HUES64 (cell line): ENCODE results near the gene KAZN.

Experiments
- H3K27ac ChIP-seq: 2 replicates; pipeline ENCODE4 v1.7.0; 2013; ENCODE audit warnings: low read depth, low read length, inconsistent platforms
- H3K27me3 ChIP-seq: 2 replicates; pipeline ENCODE4 v1.6.1; 2013; ENCODE audit warnings: mild to moderate bottlenecking, low read length; ENCODE audit not compliant: insufficient read depth
- H3K36me3 ChIP-seq: 2 replicates; pipeline ENCODE4 v1.6.1; 2013; ENCODE audit warnings: mild to moderate bottlenecking, low read length; ENCODE audit not compliant: insufficient read depth
- H3K4me1 ChIP-seq: 2 replicates; pipeline ENCODE4 v1.6.1; 2013; ENCODE audit warnings: mild to moderate bottlenecking, low read length, moderate library complexity; ENCODE audit not compliant: insufficient read depth
- H3K4me3 ChIP-seq: 2 replicates; pipeline ENCODE4 v1.5.1; 2013; ENCODE audit warnings: mild to moderate bottlenecking, low read length, moderate library complexity
- H3K9ac ChIP-seq: 2 replicates; pipeline ENCODE4 v1.6.1; 2013; ENCODE audit warnings: mild to moderate bottlenecking, low read depth, low read length
- H3K9me3 ChIP-seq: 2 replicates; pipeline ENCODE4 v1.6.1; 2013; ENCODE audit warnings: low read depth, low read length; ENCODE audit not compliant: insufficient read depth
- WGBS: fragments of 150-250, 120-280 bp; methylation state at CpG from one replicate; pipeline ENCODE4 v1.1.7; 2013; ENCODE audit warnings: missing lambda C conversion rate; 5-methylcytosine and 5-hydroxymethylcytosine counted together

The KAZN gene

GRCh38 chr1:14812189-14812588, 213.7 kb downstream of the KAZN start:
- no peak overlapping the region for H3K27ac ChIP-seq
- 88% methylated on average over 4 of the region's 4 CpGs for WGBS

GRCh38 chr1:14815175-14815877, 216.8 kb downstream of the KAZN start:
- 90% methylated on average over 7 of the region's 7 CpGs for WGBS
- Histone ChIP-seq H3K36me3 (no peaks in the 10 kb centered on the region), H3K4me1 (no peaks in the 10 kb centered on the region), H3K4me3 (no peak overlapping the region), H3K27ac (no peak overlapping the region), H3K9ac (no peak overlapping the region), H3K9me3 (no peaks in the 10 kb centered on the region), H3K27me3 (no peaks in the 10 kb centered on the region)

More at GRCh38 chr1:14812189-14812588, 213.7 kb downstream of the KAZN start:
- H3K9me3 ChIP-seq, result peaks cover 11% of the 10 kb centered on the region; the same call in 1 of the 2 replicates
- no peaks in the 10 kb centered on the region for H3K27me3 ChIP-seq
- no peaks in the 10 kb centered on the region for H3K4me1 ChIP-seq
- H3K9ac ChIP-seq, result no peak overlapping the region
- no peaks in the 10 kb centered on the region for H3K36me3 ChIP-seq
- H3K4me3 ChIP-seq, result no peak overlapping the region

DNA sequence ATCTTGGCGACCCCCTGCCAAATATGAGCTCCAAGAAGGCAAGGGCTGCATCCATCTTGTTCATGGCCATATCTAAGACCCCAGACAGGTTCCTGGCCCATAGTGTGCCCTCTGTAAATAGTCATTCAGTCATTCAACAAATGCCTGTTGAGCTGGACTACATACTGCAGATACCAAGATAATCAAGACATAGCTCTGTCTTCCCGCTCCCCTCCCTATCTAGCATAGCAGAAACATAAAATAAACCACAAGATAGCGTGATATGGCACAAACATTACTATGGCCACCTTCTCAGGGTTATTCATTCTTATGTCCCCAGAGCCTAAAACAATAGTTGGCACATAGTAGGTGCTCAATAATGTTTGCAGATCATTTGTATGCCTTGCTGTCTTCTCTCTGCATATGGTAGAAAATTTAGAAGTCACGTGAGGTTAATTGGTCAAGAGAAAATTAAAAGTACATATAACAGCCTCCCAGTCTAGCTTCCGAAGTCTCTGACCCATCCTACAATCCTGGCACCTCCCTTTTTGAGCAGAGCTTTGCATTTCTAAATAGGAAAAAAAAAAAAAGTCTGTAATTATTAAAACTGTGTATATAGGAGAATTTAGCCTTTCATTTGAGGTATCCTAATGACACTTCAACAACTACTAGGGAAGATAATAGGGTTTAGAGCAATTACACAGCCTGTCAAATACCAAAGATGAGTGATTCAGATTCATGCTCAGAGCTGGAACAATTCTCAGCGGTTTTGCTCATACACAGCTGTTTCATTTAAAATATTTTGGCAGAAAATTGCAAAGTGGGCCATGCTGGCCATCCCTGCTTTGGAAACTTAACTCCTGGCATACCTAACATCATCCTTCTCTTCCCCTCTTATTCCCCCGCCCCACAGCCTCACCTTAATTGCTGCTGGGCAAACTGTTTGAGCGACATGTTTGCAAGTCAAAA, 219.0 kb downstream of the KAZN start:
- H3K27me3 ChIP-seq, result no peaks in the 10 kb centered on the region
- no peak overlapping the region for H3K4me3 ChIP-seq
- no peaks in the 10 kb centered on the region for H3K4me1 ChIP-seq
- no peaks in the 10 kb centered on the region for H3K9me3 ChIP-seq
- H3K27ac ChIP-seq, result no peak overlapping the region
- WGBS, result 93% methylated on average over 7 of the region's 8 CpGs
- H3K9ac ChIP-seq, result no peak overlapping the region
- H3K36me3 ChIP-seq, result no peaks in the 10 kb centered on the region

- Histone ChIP-seq H3K27ac (no peak overlapping the region), H3K4me3 (no peak overlapping the region), H3K4me1 (no peaks in the 10 kb centered on the region), H3K36me3 (no peaks in the 10 kb centered on the region), H3K9ac (no peak overlapping the region), H3K9me3 (no peaks in the 10 kb centered on the region), H3K27me3 (no peaks in the 10 kb centered on the region)
- WGBS, result 86% methylated on average over 18 of the region's 18 CpGs
Observed at GRCh38 chr1:14820295-14821085, 222.0 kb downstream of the KAZN start.

DNA sequence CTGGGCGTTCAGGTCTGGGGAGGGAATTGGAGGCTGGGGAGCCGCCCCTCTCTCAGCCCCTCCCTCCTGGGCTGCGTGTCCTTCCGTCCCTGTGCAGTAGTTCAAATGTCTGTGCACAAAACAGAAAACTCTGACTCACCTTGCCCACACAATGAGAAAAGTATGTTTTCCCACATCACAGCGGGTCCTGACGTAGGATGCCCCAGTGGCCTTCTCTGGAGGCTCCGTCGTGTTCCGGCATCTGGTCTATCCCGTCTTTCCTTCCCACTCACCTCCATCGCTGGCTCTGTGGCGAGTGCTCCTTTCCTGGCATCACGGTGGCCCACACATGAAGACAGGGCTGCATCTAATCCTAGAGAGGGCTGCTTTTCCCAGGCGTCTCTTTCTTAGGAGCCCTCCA, 224.0 kb downstream of the KAZN start:
- Histone ChIP-seq H3K27ac (no peak overlapping the region), H3K9ac (no peak overlapping the region), H3K9me3 (no peaks in the 10 kb centered on the region), H3K4me3 (no peak overlapping the region), H3K27me3 (no peaks in the 10 kb centered on the region), H3K4me1 (no peaks in the 10 kb centered on the region), H3K36me3 (no peaks in the 10 kb centered on the region)
- 89% methylated on average over 14 of the region's 14 CpGs for WGBS

GRCh38 chr1:14822996-14823395, 224.5 kb downstream of the KAZN start:
- WGBS, result 94% methylated on average over 14 of the region's 14 CpGs
- no peak overlapping the region for H3K27ac ChIP-seq
- no peak overlapping the region for H3K9ac ChIP-seq
- H3K4me1 ChIP-seq, result no peaks in the 10 kb centered on the region
- no peaks in the 10 kb centered on the region for H3K27me3 ChIP-seq
- H3K9me3 ChIP-seq, result no peaks in the 10 kb centered on the region
- no peaks in the 10 kb centered on the region for H3K36me3 ChIP-seq
- H3K4me3 ChIP-seq, result no peak overlapping the region

GRCh38 chr1:14824314-14824915, 225.9 kb downstream of the KAZN start:
- no peak overlapping the region for H3K4me3 ChIP-seq
- H3K9me3 ChIP-seq, result no peaks in the 10 kb centered on the region
- no peak overlapping the region for H3K27ac ChIP-seq
- H3K27me3 ChIP-seq, result no peaks in the 10 kb centered on the region
- H3K36me3 ChIP-seq, result no peaks in the 10 kb centered on the region
- 99% methylated on average over 5 of the region's 6 CpGs for WGBS
- H3K9ac ChIP-seq, result no peak overlapping the region
- H3K4me1 ChIP-seq, result no peaks in the 10 kb centered on the region

DNA sequence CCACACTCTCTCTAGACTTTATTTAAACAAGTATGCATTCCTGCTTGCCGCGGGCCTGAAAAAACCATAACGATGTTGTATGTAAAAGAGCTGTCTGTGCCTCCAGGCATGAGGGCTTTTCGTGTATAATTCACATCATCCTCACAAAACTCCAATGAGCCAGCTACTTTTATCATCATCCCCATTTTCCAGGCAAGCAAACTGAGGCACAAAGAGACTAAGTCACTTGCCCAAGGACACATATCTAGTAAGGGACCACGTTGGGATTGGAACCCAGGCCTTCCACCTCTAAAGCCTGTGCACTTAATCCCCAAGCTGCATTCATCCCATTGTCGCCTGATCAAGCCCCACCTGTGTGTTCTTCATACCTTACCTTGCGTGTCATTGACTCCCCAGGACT, 226.9 kb downstream of the KAZN start:
- no peaks in the 10 kb centered on the region for H3K27me3 ChIP-seq
- no peak overlapping the region for H3K4me3 ChIP-seq
- no peak overlapping the region for H3K27ac ChIP-seq
- 95% methylated on average over 7 of the region's 7 CpGs for WGBS
- no peaks in the 10 kb centered on the region for H3K4me1 ChIP-seq
- no peaks in the 10 kb centered on the region for H3K9me3 ChIP-seq
- no peaks in the 10 kb centered on the region for H3K36me3 ChIP-seq
- no peak overlapping the region for H3K9ac ChIP-seq

GRCh38 chr1:14826172-14826636, 227.7 kb downstream of the KAZN start:
- no peaks in the 10 kb centered on the region for H3K27me3 ChIP-seq
- no peaks in the 10 kb centered on the region for H3K36me3 ChIP-seq
- no peak overlapping the region for H3K9ac ChIP-seq
- no peaks in the 10 kb centered on the region for H3K4me1 ChIP-seq
- WGBS, result 86% methylated on average over 13 of the region's 13 CpGs
- H3K4me3 ChIP-seq, result no peak overlapping the region
- H3K27ac ChIP-seq, result no peak overlapping the region
- no peaks in the 10 kb centered on the region for H3K9me3 ChIP-seq

DNA sequence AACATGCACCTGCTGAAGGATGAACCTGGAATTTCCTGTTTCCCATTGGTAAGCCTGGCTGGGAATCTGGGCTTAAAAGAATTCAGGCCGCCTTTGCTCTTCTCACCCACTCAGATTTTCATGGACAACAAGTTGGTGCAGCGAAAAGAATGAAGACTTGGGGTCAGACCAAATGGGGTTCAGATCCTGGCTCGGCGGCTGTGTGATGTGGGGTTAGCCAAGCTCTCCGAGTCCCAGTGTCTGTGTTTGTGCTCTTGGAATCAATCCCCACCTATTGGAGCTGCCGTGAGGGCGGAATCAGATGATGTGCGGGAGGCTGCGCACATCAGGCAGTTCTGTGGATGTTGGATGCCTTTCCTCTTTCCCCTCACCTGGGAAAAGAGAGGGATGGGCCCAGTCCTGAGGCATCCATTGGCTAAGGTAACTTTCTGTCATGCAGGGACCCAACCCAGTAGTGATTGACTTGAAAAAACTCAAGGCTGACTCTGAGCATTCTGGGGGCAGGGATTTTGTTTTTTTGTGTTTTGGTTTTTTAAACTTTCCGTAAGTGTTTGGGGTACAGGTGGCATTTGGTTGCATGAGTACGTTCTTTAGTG, 228.3 kb downstream of the KAZN start:
- Histone ChIP-seq H3K4me3 (no peak overlapping the region), H3K9me3 (no peaks in the 10 kb centered on the region), H3K27me3 (no peaks in the 10 kb centered on the region), H3K27ac (no peak overlapping the region), H3K4me1 (no peaks in the 10 kb centered on the region), H3K9ac (no peak overlapping the region), H3K36me3 (no peaks in the 10 kb centered on the region)
- WGBS, result 96% methylated on average over 11 of the region's 11 CpGs
